Measurements from ENCODE around the gene SLX9.

The SLX9 gene

GRCh38 chr21:45009616-45010015 is 69.8 kb downstream of the SLX9 start:
- DNase-seq = no peak

- DNase-seq = no peak
These were observed 70.3 kb downstream of the SLX9 start for GRCh38 chr21:45010096-45010495.

- no peak for DNase-seq
These were observed 71.0 kb downstream of the SLX9 start for GRCh38 chr21:45010860-45011259.

- no peak for DNase-seq
These were observed 71.6 kb downstream of the SLX9 start for GRCh38 chr21:45011426-45011825.

- no peak for DNase-seq
These were observed 72.3 kb downstream of the SLX9 start for GRCh38 chr21:45011911-45012661.

GRCh38 chr21:45012662-45013259 is 72.9 kb downstream of the SLX9 start:
- DNase-seq = no peak

- no peak for DNase-seq
These were observed 73.5 kb downstream of the SLX9 start for GRCh38 chr21:45013260-45013841.

- DNase-seq = no peak
These were observed 75.1 kb downstream of the SLX9 start for GRCh38 chr21:45014747-45015468.

GRCh38 chr21:45015469-45015860 is 75.6 kb downstream of the SLX9 start:
- no peak for DNase-seq

GRCh38 chr21:45016031-45016405 is 76.2 kb downstream of the SLX9 start:
- no peak for DNase-seq

- DNase-seq = no peak
These were observed 76.7 kb downstream of the SLX9 start for GRCh38 chr21:45016406-45017038.

GRCh38 chr21:45017039-45017960 is 77.5 kb downstream of the SLX9 start:
- DNase-seq = no peak

GRCh38 chr21:45018131-45019075 is 78.6 kb downstream of the SLX9 start:
- DNase-seq = no peak

- no peak for DNase-seq
These were observed 79.5 kb downstream of the SLX9 start for GRCh38 chr21:45019076-45019886.

GRCh38 chr21:45019887-45020537 is 80.2 kb downstream of the SLX9 start:
- no peak for DNase-seq

GRCh38 chr21:45020629-45021427 is 81.0 kb downstream of the SLX9 start:
- DNase-seq = no peak

GRCh38 chr21:45021428-45022347 is 81.9 kb downstream of the SLX9 start:
- DNase-seq = no peak

- no peak for DNase-seq
These were observed 82.5 kb downstream of the SLX9 start for GRCh38 chr21:45022348-45022675.
